ENCODE results near the gene FAM53A. TPM values are rescaled to one million over a fixed set of nuclear protein-coding genes. Genes with fewer than 3 reads are reported as not detected.
A peak's percentile ranks its signal among the peaks of the same experiment; 100 is the strongest.

The FAM53A gene
- total and polyA plus RNA-seq, 7 donors: 0.71 to 1.9 (median 1.3) TPM

DNA sequence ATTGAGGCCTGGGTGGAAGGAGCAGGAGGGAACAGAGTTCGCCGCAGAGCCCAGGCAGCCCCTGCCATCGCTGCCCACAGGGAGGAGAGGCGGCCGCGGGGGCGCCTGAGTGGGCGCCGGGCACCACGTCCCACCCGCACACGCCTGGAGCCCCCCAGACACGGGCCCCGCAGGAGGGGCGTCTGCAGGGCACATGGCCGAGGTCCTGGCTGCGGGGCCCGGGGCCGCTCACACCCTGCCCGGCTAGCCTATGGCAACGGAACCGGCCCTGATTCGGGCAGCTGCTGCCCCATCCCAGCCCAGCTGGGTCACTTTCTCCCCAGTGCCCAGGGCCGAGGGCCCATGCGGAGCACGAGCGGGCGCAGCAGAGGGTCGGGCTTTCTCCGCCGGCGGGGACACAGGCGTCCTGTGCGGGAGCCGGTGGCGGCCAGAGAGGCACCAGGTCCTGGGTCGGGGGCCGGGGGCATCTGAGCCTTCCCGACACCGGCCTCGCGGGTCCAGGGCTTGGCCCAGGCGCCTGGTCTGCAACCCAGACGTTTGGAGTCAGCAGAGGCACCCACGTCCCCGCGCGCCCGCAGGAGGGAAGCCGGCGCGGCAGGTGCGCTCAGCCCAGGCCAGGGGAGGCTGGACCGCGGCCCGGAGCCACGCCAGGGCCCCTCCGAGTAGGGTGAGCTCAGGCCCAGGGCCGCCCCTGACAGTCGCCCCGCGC, 91.2 kb downstream of the FAM53A start:
- Histone ChIP-seq H3K27ac (no peak overlapping the region), H3K27me3 (ENCODE audit: insufficient read depth in 3 of 3, low read length in 2 of 3) (peaks cover 0 to 44% (median 18%) of the 10 kb centered on the region in 3 donors)
- no peak for ATAC-seq

DNA sequence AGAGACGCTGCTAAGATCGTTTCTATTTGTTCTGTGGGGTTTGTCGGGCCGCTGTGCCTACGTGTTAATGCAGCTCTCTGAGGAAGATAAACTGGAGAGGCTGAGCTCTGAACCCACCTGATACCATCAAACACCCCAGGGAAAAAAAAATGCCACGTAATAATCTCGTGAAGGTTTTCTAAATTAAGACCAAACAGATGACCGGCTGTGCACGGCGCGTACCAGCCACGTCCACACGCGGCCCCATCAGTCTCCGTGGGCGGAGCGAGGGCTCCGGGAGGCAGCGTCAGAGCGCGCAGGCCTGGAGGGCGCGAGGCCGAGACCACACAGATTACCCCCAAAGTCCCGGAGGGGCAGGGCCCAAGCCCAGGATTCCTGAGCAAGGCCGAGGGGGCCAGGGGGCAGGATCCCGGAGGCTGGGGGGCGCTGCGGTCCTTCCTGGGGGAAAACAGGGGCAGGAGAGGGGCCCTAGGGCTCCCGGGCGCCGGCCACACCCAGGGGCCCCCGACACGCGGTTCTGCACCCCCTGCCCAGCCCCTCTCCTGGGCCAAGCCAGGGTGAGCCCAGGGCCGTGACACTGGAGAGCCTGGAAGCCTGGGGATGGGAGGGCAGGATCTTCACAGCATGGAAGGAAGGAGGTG, 91.9 kb downstream of the FAM53A start:
- Histone ChIP-seq H3K36me3 (ENCODE audit: insufficient read depth in 1 of 2, low read depth in 1 of 2) (no peaks in the 10 kb centered on the region), H3K27me3 (ENCODE audit: insufficient read depth in 3 of 3, low read length in 2 of 3) (peaks cover 0 to 45% (median 18%) of the 10 kb centered on the region in 3 donors), H3K4me3 (no peak overlapping the region), H3K9me3 (peaks cover 27% of the 10 kb centered on the region), H3K27ac (no peak overlapping the region), H3K4me1 (no peaks in the 10 kb centered on the region)
- DNase-seq: peak in 1 of 2 donors; percentile 26
- ATAC-seq: no peak
- intact Hi-C loops (cut with DNase I): no loop called here
- TF ChIP-seq, protein P1, sequence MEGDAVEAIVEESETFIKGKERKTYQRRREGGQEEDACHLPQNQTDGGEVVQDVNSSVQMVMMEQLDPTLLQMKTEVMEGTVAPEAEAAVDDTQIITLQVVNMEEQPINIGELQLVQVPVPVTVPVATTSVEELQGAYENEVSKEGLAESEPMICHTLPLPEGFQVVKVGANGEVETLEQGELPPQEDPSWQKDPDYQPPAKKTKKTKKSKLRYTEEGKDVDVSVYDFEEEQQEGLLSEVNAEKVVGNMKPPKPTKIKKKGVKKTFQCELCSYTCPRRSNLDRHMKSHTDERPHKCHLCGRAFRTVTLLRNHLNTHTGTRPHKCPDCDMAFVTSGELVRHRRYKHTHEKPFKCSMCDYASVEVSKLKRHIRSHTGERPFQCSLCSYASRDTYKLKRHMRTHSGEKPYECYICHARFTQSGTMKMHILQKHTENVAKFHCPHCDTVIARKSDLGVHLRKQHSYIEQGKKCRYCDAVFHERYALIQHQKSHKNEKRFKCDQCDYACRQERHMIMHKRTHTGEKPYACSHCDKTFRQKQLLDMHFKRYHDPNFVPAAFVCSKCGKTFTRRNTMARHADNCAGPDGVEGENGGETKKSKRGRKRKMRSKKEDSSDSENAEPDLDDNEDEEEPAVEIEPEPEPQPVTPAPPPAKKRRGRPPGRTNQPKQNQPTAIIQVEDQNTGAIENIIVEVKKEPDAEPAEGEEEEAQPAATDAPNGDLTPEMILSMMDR (IDR thresholded peaks at IDR 0.05): no peak
- WGBS, 3 donors: 90% methylated on average over 34 to 36 of the region's 36 CpGs

More for the DNA sequence above, 91.2 kb downstream of the FAM53A start:
- H3K4me3 ChIP-seq: no peak overlapping the region
- peak in 1 of 2 donors; percentile 39 for DNase-seq
- H3K36me3 ChIP-seq (ENCODE audit: insufficient read depth in 1 of 2, low read depth in 1 of 2): no peaks in the 10 kb centered on the region
- TF ChIP-seq, protein P1 (IDR thresholded peaks at IDR 0.05): no peak
- intact Hi-C loops (cut with DNase I): no loop called here
- no peaks in the 10 kb centered on the region for H3K4me1 ChIP-seq
- H3K9me3 ChIP-seq: peaks cover 27% of the 10 kb centered on the region
- WGBS, 3 donors: 83 to 90% (median 84%) methylated on average over 48 to 62 of the region's 62 CpGs

DNA sequence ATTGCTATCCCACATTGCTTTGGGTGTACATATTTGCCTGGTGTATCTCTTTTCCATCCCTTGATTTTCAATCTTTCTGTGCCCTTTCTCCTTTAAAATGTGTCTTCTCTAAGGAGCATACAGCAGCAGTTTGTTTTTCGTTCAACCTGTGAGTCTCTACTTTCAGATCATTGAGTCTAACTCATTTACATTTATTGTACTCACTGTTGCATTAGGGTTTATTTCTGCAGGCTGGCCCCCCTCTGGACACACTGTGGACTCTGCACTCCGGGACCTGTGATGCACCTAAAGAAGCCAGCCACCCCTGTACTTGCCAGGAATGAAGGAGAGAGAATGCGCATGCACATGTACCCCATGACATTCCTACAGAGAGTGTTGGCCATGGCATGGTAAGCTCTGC, 93.0 kb downstream of the FAM53A start:
- TF ChIP-seq, protein P1 (IDR thresholded peaks at IDR 0.05): no peak
- no peak for ATAC-seq
- 87 to 96% (median 93%) methylated on average over 3 of the region's 3 CpGs for WGBS, 3 donors
- Histone ChIP-seq H3K36me3 (ENCODE audit: insufficient read depth in 1 of 2, low read depth in 1 of 2) (no peaks in the 10 kb centered on the region), H3K4me1 (no peaks in the 10 kb centered on the region), H3K27ac (no peak overlapping the region), H3K4me3 (no peak overlapping the region), H3K27me3 (ENCODE audit: insufficient read depth in 3 of 3, low read length in 2 of 3) (peaks cover 0 to 46% (median 16%) of the 10 kb centered on the region in 3 donors), H3K9me3 (peaks cover 27% of the 10 kb centered on the region)
- no peak for DNase-seq
- intact Hi-C loops (cut with DNase I): no loop called here

DNA sequence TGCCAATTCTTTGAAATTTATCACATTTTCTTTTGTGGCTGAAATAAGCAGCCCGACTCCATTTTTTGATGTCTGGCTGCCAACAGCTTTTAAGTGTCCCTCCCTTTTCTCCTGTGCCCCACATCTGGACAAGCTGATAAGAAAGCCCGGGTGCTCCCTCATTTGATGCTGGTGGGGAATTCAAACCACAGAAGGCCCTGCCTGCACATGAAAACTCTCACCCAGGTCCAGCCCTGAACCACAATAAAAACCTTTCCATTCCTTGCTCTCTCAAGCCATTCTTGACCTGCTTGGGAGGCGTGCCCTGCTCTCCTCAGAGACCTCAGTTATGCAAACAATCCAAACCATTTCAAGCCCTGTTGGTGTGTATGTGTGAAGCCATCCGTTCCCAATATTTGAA, 93.9 kb downstream of the FAM53A start:
- TF ChIP-seq, protein P1 (IDR thresholded peaks at IDR 0.05): no peak
- intact Hi-C loops (cut with DNase I): no loop called here
- no peak for ATAC-seq
- no peak overlapping the region for H3K27ac ChIP-seq
- 72 to 79% (median 75%) methylated on average over 4 of the region's 4 CpGs for WGBS, 3 donors
- peak in 1 of 2 donors; percentile 5 for DNase-seq
- H3K4me1 ChIP-seq: no peaks in the 10 kb centered on the region
- H3K27me3 ChIP-seq (ENCODE audit: insufficient read depth in 3 of 3, low read length in 2 of 3): peaks cover 0 to 37% (median 13%) of the 10 kb centered on the region in 3 donors
- no peaks in the 10 kb centered on the region for H3K36me3 ChIP-seq (ENCODE audit: insufficient read depth in 1 of 2, low read depth in 1 of 2)
- H3K9me3 ChIP-seq: peaks cover 27% of the 10 kb centered on the region
- no peak overlapping the region for H3K4me3 ChIP-seq

Other genes starting within 250 kb of the FAM53A start
- gene SLBP, start 28.0 kb upstream of the FAM53A start, total RNA-seq: 10 to 100 TPM; 15.5 to 17.1 (median 16.2) TPM
- 10 to 100 TPM; 15.4 to 18.8 (median 18.6) TPM for gene SLBP, start 28.0 kb upstream of the FAM53A start, polyA plus RNA-seq
- 10 to 100 TPM; 11.8 to 43.6 (median 27.0) TPM for gene TMEM129, start 37.0 kb upstream of the FAM53A start, total RNA-seq
- gene TMEM129, start 37.0 kb upstream of the FAM53A start, polyA plus RNA-seq: 10 to 100 TPM; 31.6 to 40.3 (median 32.9) TPM
- gene TACC3, start 37.2 kb upstream of the FAM53A start, total RNA-seq: 1 to 10 TPM; 2.7 to 3.5 (median 3.0) TPM
- 1 to 10 TPM; 2.2 to 4.8 (median 2.6) TPM for gene TACC3, start 37.2 kb upstream of the FAM53A start, polyA plus RNA-seq
- 1 to 10 TPM in 1 of 4 donors, under 1 TPM in 3; 0.17 to 1.1 (median 0.47) TPM for gene FGFR3, start 109.0 kb upstream of the FAM53A start, total RNA-seq
- gene FGFR3, start 109.0 kb upstream of the FAM53A start, polyA plus RNA-seq: under 1 TPM; 0.29 to 0.57 (median 0.30) TPM
- 10 to 100 TPM; 26.8 to 50.3 (median 40.1) TPM for gene LETM1, start 171.8 kb upstream of the FAM53A start, total RNA-seq
- 10 to 100 TPM; 14.1 to 26.1 (median 25.1) TPM for gene LETM1, start 171.8 kb upstream of the FAM53A start, polyA plus RNA-seq
- gene NSD2, start 187.1 kb upstream of the FAM53A start, total RNA-seq: 10 to 100 TPM; 21.2 to 36.0 (median 25.2) TPM
- gene NSD2, start 187.1 kb upstream of the FAM53A start, polyA plus RNA-seq: 10 to 100 TPM in 1 of 3 donors, 1 to 10 TPM in 2; 5.6 to 19.2 (median 6.7) TPM

Measured in psoas muscle (tissue), 8 donors.